ENCODE results near the gene UBTD2.

- TF ChIP-seq POLR2A (IDR thresholded peaks at IDR 0.05; ENCODE audit: low read length): no peak
- TF ChIP-seq GATA1 (IDR thresholded peaks at IDR 0.05; ENCODE audit: low read depth, low read length): no peak
Measured at GRCh38 chr5:172162987-172163343, 120.6 kb downstream of the UBTD2 start.

Data from erythroblast (primary cell).